SK-N-SH treated with all-trans-retinoic acid at 6 μM for 48 hours (cell line): Measurements from ENCODE around the gene GRIN3A.

Experiments used
- BACH2 ChIP-seq: fragments of 250-450 bp; sonication (Bioruptor Pico); IDR thresholded peaks from 2 replicates; pipeline ENCODE4 v1.9.0; 2021; ENCODE audit warnings: mild to moderate bottlenecking, borderline replicate concordance
- GLIS3 ChIP-seq: fragments of 250-450 bp; sonication (Bioruptor Pico); IDR thresholded peaks from 2 replicates; pipeline ENCODE4 v1.5.0; 2020; ENCODE audit warnings: mild to moderate bottlenecking, moderate library complexity
- SNAI2 ChIP-seq: fragments of 250-450 bp; sonication (Bioruptor Pico); IDR thresholded peaks from 2 replicates; pipeline ENCODE4 v1.5.0; 2020; ENCODE audit warnings: mild to moderate bottlenecking, moderate library complexity
- ZNF70 ChIP-seq: fragments of 450-650 bp; formaldehyde crosslinking; IDR thresholded peaks from 2 replicates; pipeline ENCODE4 v1.5.0; 2020; ENCODE audit warnings: mild to moderate bottlenecking, moderate library complexity
- TF ChIP-seq, protein P1 (sequence below): fragments of 250-450 bp; sonication (Bioruptor Pico); IDR thresholded peaks from 2 replicates; pipeline ENCODE4 v1.5.1; 2020; ENCODE audit warnings: low read depth, mild to moderate bottlenecking, moderate library complexity
- TF ChIP-seq, protein P2 (sequence below): fragments of 250-450 bp; sonication (Bioruptor Pico); IDR thresholded peaks from 2 replicates; pipeline ENCODE4 v1.8.0; 2020; ENCODE audit warnings: mild to moderate bottlenecking, moderate library complexity, borderline replicate concordance

DNA sequence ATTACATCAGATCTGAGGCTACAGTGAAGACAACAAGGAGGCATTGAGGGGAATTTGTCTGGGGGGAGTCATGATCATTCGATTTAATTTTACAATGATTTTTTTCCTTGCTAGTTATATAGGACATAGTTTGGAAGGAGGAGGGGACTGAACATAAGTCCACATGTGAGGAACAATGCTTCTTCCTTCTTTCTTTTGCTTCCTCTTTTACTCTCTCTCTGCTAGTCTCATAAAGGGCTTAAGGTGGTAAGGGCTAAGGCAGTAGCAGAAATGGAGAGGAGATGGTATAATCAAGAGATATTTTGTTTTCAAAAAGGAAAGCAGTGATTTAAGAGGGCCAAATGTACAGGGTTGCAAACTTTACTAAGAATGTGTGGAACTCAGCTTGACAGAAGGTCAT lies 64.3 kb downstream of the GRIN3A start:
- TF ChIP-seq, protein P1, sequence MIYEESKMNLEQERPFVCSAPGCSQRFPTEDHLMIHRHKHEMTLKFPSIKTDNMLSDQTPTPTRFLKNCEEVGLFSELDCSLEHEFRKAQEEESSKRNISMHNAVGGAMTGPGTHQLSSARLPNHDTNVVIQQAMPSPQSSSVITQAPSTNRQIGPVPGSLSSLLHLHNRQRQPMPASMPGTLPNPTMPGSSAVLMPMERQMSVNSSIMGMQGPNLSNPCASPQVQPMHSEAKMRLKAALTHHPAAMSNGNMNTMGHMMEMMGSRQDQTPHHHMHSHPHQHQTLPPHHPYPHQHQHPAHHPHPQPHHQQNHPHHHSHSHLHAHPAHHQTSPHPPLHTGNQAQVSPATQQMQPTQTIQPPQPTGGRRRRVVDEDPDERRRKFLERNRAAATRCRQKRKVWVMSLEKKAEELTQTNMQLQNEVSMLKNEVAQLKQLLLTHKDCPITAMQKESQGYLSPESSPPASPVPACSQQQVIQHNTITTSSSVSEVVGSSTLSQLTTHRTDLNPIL (CRISPR knock-in tag): no peak
- TF ChIP-seq GLIS3 (CRISPR knock-in tag): no peak
- TF ChIP-seq, protein P2, sequence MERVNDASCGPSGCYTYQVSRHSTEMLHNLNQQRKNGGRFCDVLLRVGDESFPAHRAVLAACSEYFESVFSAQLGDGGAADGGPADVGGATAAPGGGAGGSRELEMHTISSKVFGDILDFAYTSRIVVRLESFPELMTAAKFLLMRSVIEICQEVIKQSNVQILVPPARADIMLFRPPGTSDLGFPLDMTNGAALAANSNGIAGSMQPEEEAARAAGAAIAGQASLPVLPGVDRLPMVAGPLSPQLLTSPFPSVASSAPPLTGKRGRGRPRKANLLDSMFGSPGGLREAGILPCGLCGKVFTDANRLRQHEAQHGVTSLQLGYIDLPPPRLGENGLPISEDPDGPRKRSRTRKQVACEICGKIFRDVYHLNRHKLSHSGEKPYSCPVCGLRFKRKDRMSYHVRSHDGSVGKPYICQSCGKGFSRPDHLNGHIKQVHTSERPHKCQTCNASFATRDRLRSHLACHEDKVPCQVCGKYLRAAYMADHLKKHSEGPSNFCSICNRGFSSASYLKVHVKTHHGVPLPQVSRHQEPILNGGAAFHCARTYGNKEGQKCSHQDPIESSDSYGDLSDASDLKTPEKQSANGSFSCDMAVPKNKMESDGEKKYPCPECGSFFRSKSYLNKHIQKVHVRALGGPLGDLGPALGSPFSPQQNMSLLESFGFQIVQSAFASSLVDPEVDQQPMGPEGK (CRISPR knock-in tag): no peak
- no peak for TF ChIP-seq ZNF70 (CRISPR knock-in tag)
- TF ChIP-seq SNAI2 (CRISPR knock-in tag): no peak
- TF ChIP-seq BACH2: no peak
